HL-60/S4 treated with phorbol 12-myristate 13-acetate at 8.2 ng/mL for 4 days and 3 days (cell line): ENCODE data around the gene ABCC8.

Experiments
- in situ Hi-C: fragments of 300-500 bp; cut with MboI; formaldehyde crosslinking; loops from 2 replicates; pipeline ENCODE4 v1.15.0; 2022; ENCODE audit warnings: low sequenced_read_pairs

ABCC8 gene

GRCh38 chr11:17476317-17477083, at the start of gene ABCC8:
Gene ABCC8 (minus strand): TSS chr11:17476845. CDS start chr11:17476776, 69 bp downstream.
- in situ Hi-C loops, result no loop called here

- in situ Hi-C loops, result no loop called here
These were observed 49.7 kb upstream of the ABCC8 start for GRCh38 chr11:17526326-17526725.

- in situ Hi-C loops, result no loop called here
These were observed 48.9 kb upstream of the ABCC8 start for GRCh38 chr11:17525570-17525969.

- in situ Hi-C loops, result loop anchor here (25.0 kb wide), 2 partner anchors 137 to 287 kb away; partner anchors contain the start of gene KCNJ11
These were observed 47.6 kb upstream of the ABCC8 start for GRCh38 chr11:17524221-17524620.

- in situ Hi-C loops, result loop anchor here (25.0 kb wide), 2 partner anchors 135 to 285 kb away; partner anchors contain the start of gene KCNJ11
These were observed 46.0 kb upstream of the ABCC8 start for GRCh38 chr11:17522655-17523054.

- in situ Hi-C loops, result loop anchor here (25.0 kb wide), 2 partner anchors 134 to 284 kb away; partner anchors contain the start of gene KCNJ11
These were observed 44.7 kb upstream of the ABCC8 start for GRCh38 chr11:17521106-17521900.

- in situ Hi-C loops, result loop anchor here (25.0 kb wide), 2 partner anchors 132 to 282 kb away; partner anchors contain the start of gene KCNJ11
These were observed 42.6 kb upstream of the ABCC8 start for GRCh38 chr11:17519061-17519885.

- in situ Hi-C loops, result loop anchor here (25.0 kb wide), 2 partner anchors 131 to 281 kb away; partner anchors contain the start of gene KCNJ11
These were observed 41.7 kb upstream of the ABCC8 start for GRCh38 chr11:17518366-17518765.

- in situ Hi-C loops, result loop anchor here (25.0 kb wide), 2 partner anchors 130 to 280 kb away; partner anchors contain the start of gene KCNJ11
These were observed 40.5 kb upstream of the ABCC8 start for GRCh38 chr11:17517186-17517585.

GRCh38 chr11:17516551-17517150, 40.0 kb upstream of the ABCC8 start:
- in situ Hi-C loops, result loop anchor here (25.0 kb wide), 2 partner anchors 129 to 279 kb away; partner anchors contain the start of gene KCNJ11

GRCh38 chr11:17515443-17516176, 39.0 kb upstream of the ABCC8 start:
- in situ Hi-C loops, result loop anchor here (25.0 kb wide), 2 partner anchors 128 to 278 kb away; partner anchors contain the start of gene KCNJ11

GRCh38 chr11:17514476-17514875, 37.8 kb upstream of the ABCC8 start:
- in situ Hi-C loops, result loop anchor here (25.0 kb wide), 2 partner anchors 127 to 277 kb away; partner anchors contain the start of gene KCNJ11

- in situ Hi-C loops, result loop anchor here (25.0 kb wide), 2 partner anchors 127 to 277 kb away; partner anchors contain the start of gene KCNJ11
These were observed 37.2 kb upstream of the ABCC8 start for GRCh38 chr11:17513853-17514252.

- in situ Hi-C loops, result loop anchor here (25.0 kb wide), 2 partner anchors 125 to 275 kb away; partner anchors contain the start of gene KCNJ11
These were observed 35.5 kb upstream of the ABCC8 start for GRCh38 chr11:17512101-17512500.

- in situ Hi-C loops, result loop anchor here (25.0 kb wide), 2 partner anchors 124 to 274 kb away; partner anchors contain the start of gene KCNJ11
These were observed 34.9 kb upstream of the ABCC8 start for GRCh38 chr11:17511571-17511970.

- in situ Hi-C loops, result loop anchor here (25.0 kb wide), 2 partner anchors 123 to 273 kb away; partner anchors contain the start of gene KCNJ11
These were observed 34.0 kb upstream of the ABCC8 start for GRCh38 chr11:17510507-17511206.

- in situ Hi-C loops, result loop anchor here (25.0 kb wide), 2 partner anchors 121 to 271 kb away; partner anchors contain the start of gene KCNJ11
These were observed 32.1 kb upstream of the ABCC8 start for GRCh38 chr11:17508791-17509190.

- in situ Hi-C loops, result loop anchor here (25.0 kb wide), 2 partner anchors 121 to 271 kb away; partner anchors contain the start of gene KCNJ11
These were observed 31.7 kb upstream of the ABCC8 start for GRCh38 chr11:17508306-17508705.
